ENCODE results near the gene CSTPP1. TPM values are rescaled to one million over a fixed set of nuclear protein-coding genes. Genes with fewer than 3 reads are reported as not detected.

CSTPP1 gene
- total RNA-seq, 1 donor from 2014 or later, result 22.0 TPM

DNA sequence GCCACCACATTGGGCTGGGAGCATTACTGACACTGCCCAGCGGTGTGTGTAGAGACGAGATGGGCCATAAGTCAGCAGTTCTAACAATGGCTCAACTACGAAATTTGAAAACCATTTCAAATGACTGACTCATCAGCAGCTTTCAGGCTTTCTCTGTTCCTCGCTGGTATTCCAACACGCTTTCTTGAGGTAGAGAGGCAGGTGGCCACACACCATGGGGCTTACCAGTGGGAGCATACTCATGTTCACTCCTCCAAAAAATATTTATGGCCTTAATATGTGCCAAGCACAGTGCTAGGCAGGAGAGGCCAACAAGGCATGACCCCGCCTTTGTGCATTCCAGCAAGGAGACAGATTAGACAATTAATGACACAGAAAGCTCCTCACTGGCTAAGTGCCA lies 219.8 kb downstream of the CSTPP1 start:
- peak; percentile 69 for DNase-seq (ENCODE audit: low read depth)

DNA sequence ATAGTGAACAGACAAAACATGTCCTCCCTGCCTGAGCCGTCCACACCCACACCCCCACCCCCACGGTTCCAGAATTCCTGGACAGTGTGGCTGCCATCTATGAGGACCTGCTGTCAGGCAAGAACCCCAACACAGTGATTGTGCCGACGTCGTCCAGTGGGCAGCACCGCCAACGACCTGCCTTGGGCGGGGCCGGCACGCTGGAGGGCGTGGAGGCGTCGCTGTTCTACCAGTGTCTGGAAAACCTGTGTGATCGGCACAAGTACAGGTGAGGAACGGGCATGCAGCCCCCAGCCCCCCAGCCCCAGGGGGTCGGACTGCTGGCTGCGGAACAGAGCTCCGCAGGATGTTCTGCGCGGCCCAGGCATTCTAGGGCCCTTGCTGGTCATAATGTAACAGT lies 220.4 kb downstream of the CSTPP1 start:
- DNase-seq (ENCODE audit: low read depth), result no peak

DNA sequence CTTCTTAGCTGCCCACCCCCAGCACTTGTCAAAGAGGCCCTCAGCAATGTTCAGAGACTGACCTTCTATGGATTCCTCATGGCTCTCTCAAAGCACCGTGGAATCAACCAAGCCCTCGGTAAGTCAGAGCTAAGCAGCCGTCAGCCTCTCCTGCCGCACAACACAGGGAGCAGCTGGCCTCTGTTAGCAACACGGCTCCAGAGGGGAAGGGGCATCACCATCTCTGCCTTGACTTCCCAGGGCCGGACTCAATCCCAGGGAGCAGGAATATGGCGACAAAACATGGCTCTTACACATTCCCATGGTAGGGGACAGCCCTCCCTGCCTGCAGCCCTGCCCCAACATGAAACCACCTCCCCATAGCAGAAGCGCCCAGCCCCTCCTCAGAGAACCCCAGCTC lies 221.2 kb downstream of the CSTPP1 start:
- no peak for DNase-seq (ENCODE audit: low read depth)

DNA sequence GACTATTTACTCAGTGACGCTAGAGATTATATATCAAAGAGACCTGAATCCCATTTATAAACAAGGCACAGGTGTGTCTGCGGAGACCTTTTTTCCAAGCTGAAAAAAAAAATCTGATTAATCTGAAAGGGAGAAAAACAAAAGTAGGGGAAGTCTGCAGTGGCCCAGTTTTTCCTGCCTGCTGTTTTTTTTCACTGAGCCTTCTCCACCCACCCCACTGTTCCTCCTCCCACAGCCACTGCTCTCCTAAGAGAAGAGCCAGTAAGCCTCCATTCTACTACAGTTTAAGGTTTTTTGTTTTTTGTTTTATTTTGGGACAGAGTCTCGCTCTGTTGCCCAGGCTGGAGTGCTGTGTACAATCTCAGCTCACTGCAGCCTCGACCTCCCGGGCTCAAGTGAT lies 221.7 kb downstream of the CSTPP1 start:
- no peak for DNase-seq (ENCODE audit: low read depth)

DNA sequence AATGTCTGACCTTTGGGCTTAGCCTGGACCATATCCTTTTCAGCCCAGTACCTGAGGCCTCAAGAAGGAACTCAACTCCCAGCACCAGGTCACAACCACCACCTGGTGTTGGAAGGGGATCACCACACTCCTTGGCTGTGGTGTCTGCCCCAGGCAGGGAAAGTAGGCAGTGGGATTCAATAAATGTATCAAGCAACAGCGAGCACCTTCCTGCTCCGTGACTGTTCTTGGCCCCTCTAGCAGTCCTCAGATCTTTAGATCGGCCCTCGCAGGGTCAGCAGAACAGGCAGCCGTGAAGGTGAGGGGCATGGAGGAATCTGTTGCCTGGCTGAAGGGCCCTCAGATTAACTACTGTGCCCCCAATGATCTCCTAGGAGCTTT lies 224.2 kb downstream of the CSTPP1 start:
- no peak for DNase-seq (ENCODE audit: low read depth)

DNA sequence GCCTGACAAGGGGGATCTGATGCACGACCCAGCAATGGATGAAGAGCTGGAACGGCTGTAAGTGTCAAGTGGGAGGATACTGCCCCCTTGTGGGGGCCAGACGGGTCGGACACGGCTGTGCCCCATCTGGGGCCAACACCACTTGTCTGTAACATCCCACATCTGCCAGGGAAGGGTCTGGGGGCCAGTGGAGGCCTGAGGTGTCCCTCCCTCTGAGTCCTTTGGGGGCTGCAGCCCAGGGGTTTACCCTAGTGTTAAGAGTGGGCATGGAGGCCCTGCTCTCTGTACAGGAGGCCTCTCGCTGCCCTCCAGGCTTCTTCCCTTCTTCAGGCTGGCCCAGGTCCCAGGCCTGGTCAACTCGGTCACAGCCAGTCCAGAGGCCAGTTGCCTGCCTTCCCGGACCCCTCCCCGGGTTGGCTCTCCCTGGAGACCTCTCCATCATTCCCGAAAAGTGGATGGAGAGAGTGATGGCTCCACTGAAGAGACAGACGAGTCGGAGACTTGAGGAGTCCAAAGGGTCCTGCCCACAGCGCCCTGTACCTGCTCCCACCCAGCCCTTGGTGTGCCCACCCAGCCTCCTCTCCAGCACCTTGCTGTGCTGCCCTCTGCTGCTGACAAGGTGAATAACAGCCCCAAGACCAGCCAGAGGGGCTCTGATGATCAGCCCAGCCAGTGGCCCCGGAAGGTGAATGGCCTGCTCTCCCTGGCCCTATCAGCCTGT lies 224.7 kb downstream of the CSTPP1 start:
- DNase-seq (ENCODE audit: low read depth), result peak; percentile 77

DNA sequence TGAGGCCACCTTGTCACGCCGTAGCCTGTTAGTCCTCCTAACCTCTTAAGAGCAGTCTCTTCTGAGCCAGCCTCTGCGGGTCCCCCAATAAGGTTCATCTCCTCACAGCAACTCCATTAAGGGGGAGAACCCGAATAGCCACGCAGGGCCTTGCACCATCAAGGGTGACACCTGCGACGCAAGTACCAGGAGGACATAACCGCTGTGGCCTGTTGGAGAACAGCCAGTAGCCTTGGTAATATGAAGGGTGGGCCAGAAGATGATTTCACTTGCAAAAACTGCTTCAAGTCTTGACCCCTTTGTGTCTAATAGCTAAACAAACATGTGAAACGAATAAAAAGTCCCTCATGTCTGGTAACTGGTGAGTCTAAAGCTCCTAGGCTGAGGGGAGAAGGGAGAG lies 225.3 kb downstream of the CSTPP1 start:
- DNase-seq (ENCODE audit: low read depth), result no peak

DNA sequence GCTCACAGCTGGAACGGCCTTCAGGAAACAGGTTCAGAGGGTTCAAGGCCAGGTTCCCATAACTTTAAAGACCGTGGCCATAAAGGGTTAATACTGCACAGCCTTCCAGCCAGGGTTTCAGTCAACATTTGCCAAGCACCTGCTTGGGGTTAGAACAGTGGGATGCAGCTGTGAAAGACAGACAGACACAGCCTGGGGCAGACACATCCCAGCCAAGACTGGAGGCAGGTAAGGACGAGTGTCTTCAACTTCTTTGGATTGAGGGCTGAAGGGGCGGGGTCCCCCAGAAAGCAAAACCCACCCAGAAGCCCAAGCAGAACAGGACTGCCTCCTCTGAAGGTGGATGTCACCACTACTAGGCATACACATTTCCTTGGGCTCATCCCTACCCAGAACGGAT lies 225.9 kb downstream of the CSTPP1 start:
- peak; percentile 70 for DNase-seq (ENCODE audit: low read depth)

DNA sequence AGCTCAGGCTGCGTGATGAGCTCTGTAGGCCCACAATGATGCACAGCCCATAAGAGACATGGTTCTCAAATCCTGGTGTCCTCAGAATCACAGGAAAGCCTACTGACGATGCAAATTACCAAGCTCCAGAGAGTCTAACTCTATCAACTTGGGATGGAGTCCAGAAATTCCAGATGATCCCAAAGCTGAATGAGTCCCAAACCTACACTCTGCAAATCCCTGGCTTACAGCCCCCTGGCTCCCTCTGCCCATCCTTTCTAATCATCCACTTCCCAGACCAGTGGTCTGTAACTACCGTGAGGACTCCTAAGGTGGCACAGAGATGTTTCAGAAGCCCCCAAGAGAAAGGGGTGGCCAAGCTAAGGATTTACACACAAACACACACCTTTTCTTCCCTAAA lies 226.6 kb downstream of the CSTPP1 start:
- DNase-seq (ENCODE audit: low read depth), result no peak

DNA sequence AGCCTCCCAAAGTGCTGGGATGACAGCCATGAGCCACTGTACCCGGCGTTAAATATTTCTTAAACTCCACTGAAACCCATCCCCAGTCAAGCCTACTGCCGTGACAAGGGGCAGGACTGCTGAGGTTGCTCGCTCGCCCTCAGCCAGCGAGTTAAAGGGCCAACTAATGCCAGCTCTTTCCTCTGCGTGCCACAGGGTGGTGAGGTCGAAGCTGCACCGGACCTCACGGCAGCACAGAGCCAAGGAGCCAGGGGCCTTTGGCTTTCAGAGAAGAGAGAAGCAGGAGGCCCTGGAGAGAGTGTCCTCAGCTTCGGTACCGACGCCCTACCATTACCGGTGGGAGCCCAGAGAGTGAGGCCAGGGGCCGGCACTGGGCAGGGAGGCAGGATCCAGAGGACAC lies 227.3 kb downstream of the CSTPP1 start:
- no peak for DNase-seq (ENCODE audit: low read depth)

DNA sequence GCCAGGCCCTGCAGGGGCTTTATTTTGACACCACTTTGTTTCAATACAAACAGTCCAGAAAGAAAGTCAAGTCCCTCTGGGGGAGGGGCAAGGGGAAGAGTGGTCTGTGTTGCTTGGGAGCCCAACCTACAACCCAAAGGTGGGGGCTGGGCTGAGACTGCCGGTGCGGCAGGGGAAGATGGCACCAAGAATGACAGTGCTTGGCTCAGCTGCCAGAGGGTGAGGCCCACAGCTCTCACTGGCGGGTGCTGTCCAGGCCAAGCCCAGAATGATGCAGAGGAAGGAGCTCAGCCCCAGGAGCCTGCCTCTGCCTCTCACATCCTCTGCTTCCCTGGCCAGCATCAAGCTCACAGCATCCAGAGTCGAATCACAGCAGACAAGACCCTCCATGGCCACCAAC lies 227.8 kb downstream of the CSTPP1 start:
- DNase-seq (ENCODE audit: low read depth), result no peak

DNA sequence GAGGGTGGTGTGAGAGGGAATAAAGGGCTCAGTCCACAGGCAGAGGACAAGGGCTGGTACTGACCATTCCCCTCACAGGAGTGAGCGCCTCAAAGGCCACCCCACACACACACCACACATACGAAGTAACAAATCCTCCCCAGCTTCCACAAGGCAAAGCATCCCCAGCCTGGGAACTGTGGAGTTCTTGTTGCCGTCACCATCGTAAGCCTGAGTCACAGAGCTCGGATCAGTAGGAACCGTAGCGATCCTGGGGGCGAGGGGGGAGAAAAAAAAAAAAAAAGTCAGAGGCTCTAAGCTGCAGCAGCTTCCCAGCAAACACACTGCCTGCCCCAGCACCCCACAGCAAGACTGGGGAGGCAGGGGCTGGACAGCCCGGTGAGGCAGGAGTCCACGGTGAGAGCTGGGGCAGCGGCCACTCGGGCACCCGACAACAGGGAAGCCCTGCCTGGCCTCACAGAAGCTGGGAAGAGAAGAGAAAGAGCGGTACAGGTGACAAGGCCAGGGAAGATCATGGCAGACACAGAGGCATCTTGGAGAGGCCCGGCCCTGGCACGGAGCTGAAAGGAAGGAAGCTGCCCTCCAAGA lies 228.8 kb downstream of the CSTPP1 start:
- DNase-seq (ENCODE audit: low read depth), result no peak

DNA sequence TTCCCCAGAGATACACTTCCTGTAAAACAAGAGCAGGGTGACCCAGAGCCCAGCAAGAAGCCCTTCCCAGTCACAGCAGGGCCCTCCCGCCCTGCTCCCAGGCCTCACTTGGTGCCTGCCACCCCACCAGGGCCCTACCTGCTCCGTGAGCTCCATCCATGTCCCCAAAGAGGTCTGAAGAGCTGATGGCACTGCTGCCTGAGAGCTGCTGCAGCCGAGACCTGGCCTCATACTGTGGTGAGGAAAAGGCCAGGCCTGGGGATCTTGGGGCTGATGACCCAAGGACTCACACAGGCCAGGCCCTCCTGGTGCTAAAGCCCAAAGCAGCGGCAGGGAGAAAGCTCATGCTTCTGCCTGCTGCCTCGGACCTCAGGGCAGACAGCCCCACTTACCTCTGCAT lies 229.8 kb downstream of the CSTPP1 start:
- DNase-seq (ENCODE audit: low read depth), result no peak

DNA sequence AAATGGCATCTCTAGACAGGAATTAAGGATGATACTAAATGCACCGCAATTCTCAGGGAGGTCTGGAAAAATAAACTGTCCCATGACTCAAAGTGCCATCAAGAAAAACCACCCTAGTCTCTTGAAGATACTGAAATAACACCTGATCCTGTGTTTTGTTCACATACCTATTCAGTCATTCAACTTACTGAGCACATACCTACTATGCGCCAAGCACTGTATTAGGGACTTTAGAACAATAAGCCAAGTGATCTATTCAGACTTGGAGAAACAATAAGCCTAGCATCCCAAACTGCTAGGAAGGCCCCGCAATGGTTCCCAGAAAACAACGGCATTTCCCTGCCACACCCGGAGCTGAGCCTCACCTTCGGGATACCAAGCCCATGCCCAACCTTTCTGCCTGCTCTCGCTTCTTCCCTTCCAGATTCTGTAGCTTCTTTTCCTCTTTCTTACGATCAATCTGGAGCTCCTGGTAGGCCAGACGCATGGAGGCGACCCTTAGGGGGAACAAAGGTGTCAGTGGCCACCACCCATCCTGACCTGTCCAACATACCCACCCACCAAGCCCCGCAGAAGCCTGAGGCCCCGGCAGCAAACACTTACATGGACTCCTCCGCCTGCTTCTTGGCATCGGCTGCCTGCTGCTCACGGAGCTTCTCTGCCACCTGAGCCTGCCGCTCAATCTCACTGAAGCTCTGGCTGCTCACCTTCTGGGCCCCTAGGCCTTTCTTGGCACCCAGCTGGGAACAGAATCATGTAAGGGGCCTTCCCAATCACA lies 234.7 kb downstream of the CSTPP1 start:
- no peak for DNase-seq (ENCODE audit: low read depth)

DNA sequence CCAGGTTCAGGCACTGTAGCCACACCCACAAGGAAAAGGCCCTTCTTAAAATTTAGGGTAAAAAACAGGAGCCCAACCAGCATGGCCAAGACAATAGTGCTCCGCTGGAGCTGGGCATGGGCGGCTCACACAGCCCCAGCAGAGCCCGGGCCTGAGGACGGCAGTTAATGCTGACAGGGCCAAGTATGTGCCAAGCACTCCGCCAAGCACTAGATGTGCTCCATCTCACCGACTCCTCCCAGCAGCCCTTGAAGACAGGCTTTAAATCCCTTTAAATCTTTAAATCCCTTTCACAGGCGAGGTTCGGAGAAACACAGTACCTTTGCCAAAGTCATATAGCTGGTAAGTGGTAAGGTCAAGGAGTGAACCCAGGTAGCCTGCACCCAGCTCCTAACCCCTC lies 235.3 kb downstream of the CSTPP1 start:
- DNase-seq (ENCODE audit: low read depth), result no peak

DNA sequence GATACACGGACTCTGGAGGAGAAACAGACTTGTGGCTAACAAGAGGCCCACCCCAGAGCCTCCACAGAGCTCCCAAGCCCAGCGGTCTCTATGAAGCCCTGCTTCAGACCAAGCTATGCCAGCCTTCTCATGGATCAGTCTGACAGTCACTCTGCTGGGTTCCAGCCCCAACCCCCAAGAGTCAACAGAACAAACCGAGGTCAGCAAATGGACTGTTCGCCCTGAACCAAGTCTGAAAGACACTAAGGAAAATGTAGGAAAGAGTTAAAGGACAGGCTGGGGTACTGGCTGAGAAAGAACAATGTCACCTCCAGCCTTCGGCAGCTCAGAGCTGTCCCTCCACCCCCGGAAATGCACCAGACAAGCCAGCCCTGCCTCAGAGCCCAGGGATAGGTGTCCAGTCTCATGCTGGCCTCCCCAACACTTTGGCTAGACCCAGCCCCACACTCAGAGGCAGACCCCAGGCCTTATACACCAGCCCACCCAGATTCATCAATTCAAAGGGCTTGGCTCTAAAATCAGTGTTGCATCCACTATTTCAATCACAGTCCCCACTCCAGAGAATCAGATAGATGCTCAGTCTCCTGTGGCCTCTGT lies 236.3 kb downstream of the CSTPP1 start:
- no peak for DNase-seq (ENCODE audit: low read depth)

DNA sequence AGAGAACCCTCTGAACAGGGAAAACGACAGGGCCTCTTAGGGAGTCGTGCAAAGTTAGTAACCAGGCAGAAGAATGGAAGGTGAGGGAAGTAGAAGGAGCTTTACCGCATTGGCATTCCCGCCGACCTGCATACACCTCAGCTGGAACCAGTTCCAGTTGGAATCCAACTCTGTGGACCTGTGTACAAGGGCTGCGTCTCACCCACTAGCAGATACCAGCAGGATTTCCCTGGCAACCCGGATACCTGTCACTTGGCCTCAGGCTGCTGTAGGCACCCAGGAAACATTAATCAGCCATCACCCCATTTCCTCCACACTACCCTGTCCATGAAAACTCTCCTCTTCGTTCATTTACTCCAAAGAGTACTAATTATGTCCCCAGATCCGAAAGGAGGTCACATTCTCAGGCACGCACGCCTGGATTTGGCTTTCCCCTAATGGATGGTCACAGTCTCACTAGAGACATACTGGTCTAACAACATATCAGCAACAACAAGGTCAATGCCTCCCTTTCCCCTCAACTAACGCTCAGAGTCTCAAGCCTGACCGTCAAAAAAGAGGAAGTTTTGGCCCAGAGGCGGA lies 239.3 kb downstream of the CSTPP1 start:
- DNase-seq (ENCODE audit: low read depth), result no peak

DNA sequence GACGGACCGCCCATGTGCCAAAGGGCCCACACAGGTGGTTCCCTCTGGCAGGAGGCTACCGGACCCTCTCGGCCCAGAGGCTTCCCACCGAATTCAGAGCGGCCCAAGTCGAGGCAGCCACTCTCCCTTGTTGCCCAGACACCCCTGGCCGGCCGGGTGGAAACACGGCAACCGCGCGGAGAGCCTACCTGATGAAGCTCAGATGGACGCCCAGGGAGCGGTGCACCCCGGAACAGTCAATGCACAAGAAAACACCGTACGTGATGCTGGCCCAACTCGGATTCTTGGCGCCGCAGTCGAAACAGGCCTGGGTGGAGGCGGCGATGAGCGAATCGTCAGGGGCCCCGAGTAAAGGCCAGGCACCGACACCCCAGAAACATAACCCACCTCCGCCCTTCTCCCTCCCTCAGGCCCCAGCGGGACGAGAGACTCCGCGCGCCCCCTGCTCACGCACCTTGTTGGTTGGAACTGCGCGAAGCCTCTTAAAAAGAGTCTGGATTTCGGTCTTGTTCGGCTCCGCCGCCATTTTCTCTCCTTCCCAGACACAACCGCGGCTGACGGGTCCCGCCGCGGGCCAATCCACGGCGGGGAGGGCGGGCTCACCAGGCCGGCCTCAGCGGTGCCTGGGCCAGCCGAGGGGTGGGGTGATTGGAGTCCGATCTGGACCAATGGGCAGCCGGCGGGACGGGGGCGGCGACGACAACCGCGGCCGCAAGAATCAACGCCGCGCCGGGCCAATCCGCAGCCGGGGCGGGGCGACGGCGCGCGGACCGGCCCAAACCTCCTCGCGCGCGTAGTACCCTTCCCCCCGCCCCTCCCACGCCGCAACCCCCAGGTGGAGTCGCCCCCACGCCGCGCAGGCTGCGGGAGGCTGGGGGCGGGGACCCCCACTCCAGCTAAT lies 240.0 kb downstream of the CSTPP1 start, which contains the start of gene ARFGAP2:
TSS of gene ARFGAP2 (minus strand) at position 552 of the 901 bp plus-strand sequence. CDS start at position 526, 26 bp downstream.
- DNase-seq (ENCODE audit: low read depth), result peak; percentile 97

DNA sequence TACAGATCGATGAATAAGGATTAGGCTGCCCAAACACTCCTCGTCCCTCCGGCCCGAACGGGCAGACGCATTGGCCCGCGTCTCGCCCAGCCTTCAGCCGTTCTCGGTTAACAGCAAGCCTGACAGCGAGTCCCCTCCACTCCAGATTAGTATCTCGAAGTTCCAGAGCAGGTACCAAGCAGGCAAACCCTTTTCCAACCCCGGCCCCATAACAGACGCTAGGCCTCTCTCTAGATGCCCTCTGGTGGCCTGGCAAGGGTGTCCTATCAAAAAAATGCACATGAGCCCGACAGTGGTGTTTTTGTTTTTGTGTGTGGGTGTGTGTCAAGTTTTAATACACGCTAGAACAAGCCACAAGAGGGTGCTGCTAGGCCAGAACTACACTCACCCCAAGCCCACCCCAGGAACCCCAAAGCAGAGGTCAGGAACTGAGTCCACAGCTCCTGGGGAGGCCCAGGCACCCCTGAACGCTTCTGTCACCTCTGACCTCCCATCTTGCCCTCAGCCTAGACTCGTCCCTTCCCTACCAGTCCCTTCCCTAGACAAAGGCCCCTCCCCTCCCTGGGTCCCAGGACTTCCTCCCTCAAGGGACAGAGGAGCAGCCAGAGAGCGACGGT lies 240.8 kb downstream of the CSTPP1 start:
- peak; percentile 90 for DNase-seq (ENCODE audit: low read depth)

DNA sequence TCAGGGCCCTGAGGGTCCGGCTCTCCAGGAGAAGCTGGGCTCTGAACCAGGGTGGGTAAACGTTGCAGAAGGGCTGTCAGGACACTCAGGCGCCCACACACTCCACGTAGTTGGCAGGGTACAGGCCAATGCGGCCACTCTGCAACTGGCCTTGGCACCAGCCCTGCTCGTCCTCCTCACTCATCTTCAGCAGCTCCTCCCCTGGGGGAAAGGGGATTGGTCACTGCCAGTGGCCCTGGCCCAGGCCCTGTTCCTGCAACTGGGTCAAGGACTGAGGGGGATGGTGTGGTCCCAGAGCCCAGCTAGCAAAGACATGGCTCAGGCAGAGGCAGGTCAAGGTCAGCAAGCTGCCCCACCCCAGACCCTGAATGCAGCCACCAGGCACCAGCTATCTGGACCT lies 241.3 kb downstream of the CSTPP1 start:
- no peak for DNase-seq (ENCODE audit: low read depth)
